HG02763 (cell line): ENCODE data around the gene OR8G5.
"Not testable (repeated sequence)": the region's sequence is repeated elsewhere in the genome, so short reads cannot be mapped to it uniquely, and the experiment has no call there.

ENCODE experiments used
- ATAC-seq: cut with Tn5 transposase; IDR thresholded peaks from one replicate; pipeline ENCODE4 v1.9.1; 2021; ENCODE audit warnings: mild to moderate bottlenecking, moderate library complexity; ENCODE audit not compliant: unreplicated experiment

OR8G5 gene, protein sequence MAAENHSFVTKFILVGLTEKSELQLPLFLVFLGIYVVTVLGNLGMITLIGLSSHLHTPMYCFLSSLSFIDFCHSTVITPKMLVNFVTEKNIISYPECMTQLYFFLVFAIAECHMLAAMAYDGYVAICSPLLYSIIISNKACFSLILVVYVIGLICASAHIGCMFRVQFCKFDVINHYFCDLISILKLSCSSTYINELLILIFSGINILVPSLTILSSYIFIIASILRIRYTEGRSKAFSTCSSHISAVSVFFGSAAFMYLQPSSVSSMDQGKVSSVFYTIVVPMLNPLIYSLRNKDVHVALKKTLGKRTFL

DNA sequence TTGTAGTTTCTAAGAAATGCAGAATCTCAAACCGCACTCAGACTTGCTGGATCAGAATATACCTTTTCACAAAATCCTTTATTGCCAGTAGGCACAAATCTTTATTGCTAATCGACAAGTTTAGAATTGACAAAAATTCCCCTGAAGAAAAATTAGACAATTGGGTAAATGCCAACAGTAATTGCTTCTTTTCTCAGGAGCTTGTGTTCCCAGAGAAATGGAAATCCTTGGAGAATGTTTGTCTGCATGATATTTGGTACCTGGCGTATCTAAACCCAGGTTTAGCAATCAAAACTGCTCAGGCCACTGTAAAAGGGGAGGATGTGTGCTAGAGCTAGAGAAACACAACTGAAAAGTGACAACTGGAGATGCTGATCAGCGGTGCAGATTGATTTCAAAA lies at the start of gene OR8G5:
Gene OR8G5, plus strand, starts transcription at position 301 of the 400 bp plus-strand sequence. CDS start 8,556 bp downstream, outside the sequence.
- ATAC-seq, result no peak

DNA sequence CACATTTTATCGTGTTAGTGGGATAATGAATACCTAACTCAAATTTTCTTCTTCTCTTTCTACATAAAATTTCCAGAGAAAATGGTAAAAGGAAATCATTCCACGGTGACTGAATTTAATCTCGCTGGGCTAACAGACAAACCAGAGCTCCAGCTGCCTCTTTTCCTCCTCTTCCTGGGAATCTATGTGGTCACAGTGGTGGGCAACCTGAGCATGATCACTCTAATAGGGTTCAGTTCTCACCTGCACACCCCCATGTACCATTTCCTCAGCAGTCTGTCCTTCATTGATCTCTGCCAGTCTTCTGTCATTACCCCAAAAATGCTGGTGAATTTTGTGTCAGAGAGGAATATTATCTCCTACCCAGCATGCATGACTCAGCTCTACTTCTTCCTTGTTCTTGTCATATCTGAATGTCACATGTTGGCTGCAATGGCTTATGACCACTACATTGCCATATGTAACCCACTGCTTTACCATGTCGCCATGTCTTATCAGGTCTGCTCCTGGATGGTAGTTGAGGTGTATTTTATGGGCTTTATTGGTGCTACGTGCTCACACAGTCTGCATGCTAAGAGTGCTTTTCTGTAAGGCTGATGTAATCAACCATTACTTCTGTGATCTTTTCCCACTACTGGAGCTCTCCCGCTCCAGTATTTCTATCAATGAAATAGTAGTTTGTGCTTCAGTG lies 48.9 kb upstream of the OR8G5 start:
- no peak for ATAC-seq

DNA sequence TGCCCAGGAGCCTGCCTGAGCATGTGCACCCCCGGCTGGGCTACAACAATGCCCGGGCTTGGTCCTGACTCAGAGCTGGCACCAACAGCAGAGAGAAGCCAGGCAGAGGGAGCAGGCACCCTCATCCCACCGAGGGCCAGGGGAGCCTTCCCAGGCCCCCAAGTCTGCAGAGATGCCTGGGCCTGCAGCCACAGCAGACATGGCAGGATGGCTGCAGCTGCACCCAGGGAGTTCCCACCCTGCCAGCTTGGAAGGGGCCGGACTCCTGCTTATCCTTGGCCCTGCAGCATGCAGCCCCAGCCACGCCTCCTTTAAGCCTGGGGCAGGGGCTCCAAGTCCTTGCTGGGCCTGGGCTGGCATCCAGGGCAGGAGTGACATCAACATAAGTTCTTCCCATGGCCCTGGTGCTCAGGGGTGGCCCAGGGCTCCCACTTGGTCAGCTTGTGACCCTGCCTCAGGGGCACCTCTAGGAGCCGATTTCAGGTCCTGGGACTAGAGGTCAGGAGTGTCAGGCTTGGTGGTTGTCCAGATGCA lies 46.3 kb upstream of the OR8G5 start:
- no peak for ATAC-seq

DNA sequence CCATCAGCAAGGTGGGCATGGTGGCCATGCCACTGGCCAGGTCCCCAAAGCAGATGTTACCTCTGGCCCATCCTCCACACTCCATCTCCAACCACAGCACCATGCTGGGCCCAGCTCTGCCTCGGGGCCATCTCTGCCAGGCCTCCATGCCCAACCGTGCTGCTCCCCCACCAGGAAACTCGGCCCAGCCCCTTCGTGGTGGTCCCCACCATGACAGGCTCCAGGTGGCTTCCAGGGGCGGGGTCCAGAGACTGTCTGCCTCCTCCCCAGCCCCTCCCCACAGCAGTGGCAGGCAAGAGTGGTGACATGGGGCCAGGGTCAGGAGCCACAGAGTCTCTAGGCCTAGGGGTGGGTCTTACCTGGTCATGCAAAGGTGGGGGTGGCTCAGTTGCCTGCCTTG lies 45.8 kb upstream of the OR8G5 start:
- no peak for ATAC-seq

DNA sequence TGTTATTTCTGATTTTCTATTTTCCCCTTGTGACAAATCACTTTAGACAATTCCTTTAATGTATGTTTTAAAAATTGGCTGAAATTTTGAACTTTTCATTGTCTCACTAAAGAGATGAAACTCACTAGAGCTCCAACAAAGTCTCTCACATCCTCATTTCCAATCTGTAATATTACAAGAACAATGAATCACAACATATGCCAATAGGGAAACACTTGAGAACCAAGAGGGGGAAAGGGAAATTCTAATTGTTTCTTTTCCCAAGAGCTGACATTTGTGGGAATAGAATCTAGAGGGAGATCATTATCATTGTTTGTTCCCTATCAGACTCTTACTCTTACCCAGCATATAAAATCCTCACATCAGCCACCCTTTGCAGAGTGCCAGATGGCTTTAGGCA lies 44.9 kb upstream of the OR8G5 start:
- ATAC-seq, result no peak

DNA sequence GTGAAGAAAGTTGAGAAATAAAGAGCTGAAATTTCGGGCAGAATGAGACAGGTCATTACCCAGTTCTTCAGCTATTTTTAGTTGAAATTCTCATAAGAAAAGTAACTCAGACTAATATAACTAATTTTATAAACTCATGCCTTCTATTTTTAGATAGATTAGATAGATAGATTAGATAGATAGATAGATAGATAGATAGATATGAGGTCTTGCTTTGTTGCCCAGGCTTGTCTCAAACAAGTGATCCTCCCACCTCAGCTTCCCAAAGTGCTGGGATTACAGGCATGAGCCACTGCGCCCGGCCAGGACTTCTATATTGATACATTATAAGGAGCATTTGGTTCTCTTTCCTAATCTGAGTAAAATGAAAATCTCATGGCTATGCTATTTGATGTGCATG lies 42.1 kb upstream of the OR8G5 start:
- ATAC-seq, result no peak

DNA sequence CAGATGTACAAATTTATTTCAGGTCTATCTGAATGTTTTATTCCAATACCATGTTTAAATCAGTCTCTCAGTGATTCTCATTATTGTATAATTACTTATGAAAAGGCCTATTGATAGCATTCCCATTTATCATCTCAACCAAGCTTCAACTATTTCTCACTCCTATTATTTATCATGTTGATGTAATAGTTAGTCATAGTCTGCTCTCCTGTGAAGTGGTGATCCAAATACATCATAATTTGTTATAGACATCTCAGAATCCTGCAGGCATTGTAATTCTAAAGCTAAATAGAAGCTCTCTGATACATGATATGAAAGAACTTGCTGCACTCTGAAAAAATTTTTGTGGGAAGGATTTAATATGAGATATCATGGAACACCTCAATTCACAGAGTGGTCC lies 37.0 kb upstream of the OR8G5 start:
- ATAC-seq, result no peak

DNA sequence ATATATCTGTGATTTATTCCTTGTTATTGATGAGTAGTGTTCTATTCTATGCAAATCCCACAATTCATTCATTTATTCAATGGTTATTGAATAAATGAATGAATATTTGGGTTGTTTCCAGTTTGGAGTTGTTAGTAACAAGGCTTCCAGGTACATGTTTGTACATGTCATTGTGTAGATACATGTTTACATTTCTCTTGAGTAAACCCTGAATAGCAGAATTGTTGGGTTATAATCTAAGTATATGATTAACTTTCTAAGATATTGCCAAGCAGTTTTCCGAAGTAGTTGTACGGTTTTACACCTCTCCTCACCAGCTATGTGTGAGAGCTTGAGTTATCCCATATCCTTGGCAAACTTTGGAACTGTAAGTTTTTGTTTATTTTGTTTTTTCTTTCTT lies 33.8 kb upstream of the OR8G5 start:
- ATAC-seq, result no peak

DNA sequence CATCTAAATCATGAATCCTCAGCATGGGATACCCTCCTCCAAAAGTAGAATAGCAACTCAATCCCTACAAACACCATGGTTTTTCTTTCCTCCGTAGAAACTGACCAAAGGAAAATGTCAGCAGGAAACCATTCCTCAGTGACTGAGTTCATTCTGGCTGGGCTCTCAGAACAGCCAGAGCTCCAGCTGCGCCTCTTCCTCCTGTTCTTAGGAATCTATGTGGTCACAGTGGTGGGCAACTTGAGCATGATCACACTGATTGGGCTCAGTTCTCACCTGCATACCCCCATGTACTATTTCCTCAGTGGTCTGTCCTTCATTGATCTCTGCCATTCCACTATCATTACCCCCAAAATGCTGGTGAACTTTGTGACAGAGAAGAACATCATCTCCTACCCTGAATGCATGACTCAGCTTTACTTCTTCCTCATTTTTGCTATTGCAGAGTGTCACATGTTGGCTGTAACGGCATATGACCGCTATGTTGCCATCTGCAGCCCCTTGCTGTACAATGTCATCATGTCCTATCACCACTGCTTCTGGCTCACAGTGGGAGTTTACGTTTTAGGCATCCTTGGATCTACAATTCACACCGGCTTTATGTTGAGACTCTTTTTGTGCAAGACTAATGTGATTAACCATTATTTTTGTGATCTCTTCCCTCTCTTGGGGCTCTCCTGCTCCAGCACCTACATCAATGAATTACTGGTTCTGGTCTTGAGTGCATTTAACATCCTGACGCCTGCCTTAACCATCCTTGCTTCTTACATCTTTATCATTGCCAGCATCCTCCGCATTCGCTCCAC lies 31.4 kb upstream of the OR8G5 start:
- not testable (repeated sequence) for ATAC-seq

DNA sequence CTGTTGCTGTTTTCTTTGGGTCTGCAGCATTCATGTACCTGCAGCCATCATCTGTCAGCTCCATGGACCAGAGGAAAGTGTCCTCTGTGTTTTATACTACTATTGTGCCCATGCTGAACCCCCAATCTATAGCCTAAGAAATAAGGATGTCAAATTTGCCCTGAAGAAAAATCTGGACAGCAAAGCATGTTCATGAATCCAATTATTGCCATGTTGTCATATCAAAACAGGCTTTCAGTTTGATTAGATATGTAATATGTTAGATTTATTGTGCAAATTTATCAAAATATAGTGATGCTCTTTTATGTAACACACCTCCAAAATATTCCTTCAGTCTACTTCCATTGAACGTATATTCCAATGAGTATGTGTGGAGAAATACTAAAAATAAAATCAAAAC lies 30.7 kb upstream of the OR8G5 start:
- no peak for ATAC-seq

DNA sequence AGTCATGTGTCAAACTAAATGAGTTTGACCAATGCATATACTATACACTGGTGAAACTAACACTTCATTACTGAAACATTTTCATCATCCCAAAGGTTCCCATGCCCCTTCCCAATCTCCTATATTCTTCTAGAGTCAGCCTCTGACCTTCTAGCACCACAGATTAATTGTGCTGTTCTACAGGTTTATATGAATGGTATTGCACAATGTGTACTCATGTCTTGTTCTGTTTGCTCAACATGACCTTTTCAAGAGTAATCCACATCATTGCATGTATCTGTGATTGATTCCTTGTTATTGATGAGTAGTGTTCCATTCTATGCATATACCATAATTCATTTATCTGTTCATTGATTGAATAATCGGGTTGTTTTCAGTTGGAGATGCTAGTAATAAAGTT lies 22.8 kb upstream of the OR8G5 start:
- ATAC-seq, result no peak

DNA sequence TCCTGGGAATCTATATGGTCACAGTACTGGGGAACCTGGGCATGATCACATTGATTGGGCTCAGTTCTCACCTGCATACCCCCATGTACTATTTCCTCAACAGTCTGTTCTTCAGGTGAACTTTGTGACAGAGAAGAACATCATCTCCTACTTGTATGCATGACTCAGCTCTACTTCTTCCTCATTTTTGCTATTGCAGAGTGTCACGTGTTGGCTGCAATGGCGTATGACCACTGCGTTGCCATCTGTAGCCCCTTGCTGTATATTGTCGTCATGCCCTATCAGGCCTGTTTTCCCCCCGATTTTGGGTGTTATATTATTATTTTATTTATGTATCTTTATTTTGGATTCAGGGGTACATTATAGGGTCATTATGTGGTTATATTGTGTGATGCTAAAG lies 17.7 kb upstream of the OR8G5 start:
- ATAC-seq, result no peak

DNA sequence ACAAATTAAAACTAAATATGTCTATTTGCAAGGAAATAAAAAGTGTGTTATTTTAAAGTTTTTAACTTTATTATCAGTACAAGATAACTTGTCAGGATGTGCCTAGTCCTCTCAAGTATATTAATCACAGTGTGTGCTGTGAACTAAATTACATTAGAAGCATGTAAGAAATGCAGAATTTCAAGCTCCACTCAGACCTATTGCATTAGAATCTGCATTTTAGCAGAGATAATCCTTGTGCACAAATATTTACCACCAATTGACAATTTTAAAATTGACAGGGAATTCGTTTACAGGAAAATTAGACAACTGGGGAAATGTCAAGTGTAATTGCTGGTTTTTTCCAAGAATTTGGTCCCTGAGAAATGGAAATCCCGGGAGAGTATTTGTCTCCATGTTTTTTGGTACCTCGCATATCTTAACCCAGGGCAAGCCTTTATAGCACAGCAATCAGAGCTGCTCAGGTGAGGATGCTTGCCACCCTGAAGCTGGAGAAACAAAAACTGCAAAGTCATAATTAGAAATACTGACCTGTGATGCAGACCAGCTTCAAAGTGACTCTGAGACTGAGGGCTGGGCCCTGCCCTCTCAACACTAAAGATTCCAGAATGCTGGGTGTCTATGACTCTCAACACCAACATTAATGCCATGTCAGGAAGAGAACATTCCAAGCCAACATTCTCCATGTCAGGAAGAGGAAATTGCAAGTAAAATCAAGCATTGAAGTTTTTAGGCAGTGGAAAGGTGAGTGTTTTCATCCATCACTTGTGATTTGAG lies 15.4 kb upstream of the OR8G5 start, which contains the start of gene OR8G1:
Gene OR8G1, plus strand, starts transcription at position 475 of the 777 bp plus-strand sequence. CDS start 8,581 bp downstream, outside the sequence.
- ATAC-seq, result no peak

DNA sequence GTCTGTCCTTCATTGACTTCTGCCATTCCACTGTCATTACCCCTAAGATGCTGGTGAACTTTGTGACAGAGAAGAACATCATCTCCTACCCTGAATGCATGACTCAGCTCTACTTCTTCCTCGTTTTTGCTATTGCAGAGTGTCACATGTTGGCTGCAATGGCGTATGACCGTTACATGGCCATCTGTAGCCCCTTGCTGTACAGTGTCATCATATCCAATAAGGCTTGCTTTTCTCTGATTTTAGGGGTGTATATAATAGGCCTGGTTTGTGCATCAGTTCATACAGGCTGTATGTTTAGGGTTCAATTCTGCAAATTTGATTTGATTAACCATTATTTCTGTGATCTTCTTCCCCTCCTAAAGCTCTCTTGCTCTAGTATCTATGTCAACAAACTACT lies 6.3 kb upstream of the OR8G5 start:
- not testable (repeated sequence) for ATAC-seq

DNA sequence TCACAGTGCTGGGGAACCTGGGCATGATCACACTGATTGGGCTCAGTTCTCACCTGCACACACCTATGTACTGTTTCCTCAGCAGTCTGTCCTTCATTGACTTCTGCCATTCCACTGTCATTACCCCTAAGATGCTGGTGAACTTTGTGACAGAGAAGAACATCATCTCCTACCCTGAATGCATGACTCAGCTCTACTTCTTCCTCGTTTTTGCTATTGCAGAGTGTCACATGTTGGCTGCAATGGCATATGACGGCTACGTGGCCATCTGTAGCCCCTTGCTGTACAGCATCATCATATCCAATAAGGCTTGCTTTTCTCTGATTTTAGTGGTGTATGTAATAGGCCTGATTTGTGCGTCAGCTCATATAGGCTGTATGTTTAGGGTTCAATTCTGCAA lies 8.9 kb downstream of the OR8G5 start:
- ATAC-seq, result not testable (repeated sequence)

DNA sequence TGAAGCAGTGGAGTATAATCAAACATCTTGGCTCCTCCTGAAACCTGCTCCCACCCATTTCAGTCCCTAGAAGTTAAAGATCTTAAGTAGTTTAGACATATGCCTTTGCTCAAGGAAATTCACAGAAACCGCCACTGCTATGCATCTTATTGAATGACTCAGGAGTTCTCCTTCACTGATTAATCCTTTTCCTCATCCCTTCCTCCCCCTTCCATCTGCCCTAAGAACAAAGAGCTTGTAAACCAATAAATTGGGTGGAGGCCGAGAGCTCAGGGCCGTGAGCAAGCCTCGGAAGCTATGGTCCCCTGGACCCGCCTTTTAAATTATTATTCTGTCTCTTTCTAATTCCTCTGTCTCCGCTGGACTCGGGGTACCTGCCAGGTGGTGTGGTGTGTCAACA lies 14.7 kb downstream of the OR8G5 start:
- ATAC-seq, result not testable (repeated sequence)

DNA sequence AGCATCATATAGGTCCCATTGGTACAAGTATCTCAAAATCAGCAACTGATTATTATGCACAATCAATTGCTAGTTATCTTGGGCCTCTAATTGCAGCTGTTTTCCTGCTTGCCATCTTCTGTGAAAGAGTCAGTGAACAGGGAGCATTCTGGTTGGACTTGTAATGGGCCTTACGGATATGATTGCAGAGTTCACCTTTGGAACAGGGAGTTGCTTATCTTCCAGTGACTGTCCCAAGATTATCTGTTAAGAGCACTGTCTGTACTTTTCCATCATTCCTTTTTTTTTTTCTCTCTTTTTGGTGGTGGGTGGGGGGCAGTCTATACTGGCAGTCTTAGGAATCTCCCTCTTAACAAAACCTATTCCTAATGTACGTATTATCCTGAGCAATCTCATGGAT lies 17.8 kb downstream of the OR8G5 start:
- no peak for ATAC-seq

DNA sequence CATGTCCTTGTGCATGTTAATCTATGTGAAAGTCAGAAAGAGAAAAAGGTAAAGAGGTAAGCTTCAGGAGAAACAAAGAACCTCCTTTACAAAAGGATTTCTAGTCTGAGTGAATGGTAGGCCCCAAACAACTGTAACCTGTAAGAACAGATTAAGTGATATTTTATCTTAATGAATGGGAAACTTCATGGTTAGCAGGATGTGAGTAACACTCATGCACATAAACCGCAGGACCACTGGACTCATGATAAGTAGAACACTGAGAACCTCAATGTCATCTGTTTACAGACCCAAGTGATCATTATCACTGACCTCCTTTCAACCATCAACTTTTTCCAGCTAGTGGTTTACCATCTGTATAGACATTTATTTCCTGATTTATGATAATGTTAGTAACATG lies 19.9 kb downstream of the OR8G5 start:
- ATAC-seq, result no peak

DNA sequence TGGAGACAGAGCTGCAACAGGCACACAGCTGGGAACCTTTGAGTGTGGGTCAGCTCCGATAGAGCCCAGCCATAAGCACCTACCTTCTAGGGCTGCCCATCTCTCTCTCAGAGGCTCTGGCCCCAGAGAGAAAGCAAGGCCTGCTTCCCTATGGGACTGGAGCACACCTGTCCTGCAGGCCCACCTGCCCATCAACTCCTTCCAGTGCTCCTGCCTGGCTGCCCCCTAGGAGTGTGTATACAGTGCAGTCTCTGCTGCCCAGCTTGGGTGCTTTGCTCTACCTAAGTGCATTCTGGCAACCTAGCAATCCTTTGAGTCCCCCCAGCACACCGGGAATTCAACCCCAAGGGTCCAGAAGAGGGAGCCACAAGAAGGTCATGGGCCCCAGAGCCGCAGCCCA lies 21.0 kb downstream of the OR8G5 start:
- no peak for ATAC-seq

DNA sequence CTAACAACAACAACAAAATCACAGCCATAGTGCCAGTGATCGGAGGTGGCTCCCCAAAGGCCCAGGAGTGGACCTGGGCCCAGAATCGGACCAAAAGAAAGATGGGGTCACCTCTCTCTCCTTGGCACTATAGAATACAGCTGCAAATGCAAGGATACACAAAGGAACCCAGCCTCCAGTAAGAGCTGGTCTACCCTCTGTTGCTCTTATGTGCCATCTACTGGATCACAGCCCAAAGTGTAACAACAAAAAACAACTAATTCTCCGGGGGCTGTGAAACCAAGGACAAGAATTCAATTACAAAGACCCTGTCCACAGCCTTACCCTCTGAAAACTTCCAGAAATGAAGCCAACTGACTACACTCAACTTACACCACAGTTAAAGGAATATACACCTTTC lies 21.6 kb downstream of the OR8G5 start:
- ATAC-seq, result no peak

DNA sequence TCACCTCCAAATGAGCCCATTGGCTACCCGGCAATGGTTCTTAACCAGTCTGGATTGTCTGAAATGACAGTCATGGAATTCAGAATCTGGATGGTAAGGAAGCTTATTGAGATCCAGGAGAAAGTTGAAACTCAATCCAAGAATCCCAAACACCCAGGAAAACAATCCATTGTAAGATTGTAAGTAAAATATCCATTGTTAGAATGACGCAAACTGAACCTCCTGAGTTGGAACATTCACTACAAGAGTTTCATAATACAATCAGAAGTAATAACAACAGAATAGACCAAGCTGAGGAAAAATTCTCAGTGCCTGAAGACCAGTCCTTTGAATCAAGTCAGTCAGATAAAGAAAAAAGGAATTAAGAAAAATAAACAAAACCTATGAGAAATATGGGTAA lies 22.1 kb downstream of the OR8G5 start:
- no peak for ATAC-seq
